HCT116 (cell line): ENCODE data around the gene CCDC181. TPM values are rescaled to one million over a fixed set of nuclear protein-coding genes. Genes with fewer than 3 reads are reported as not detected.

ENCODE experiments used
- ATAC-seq: fragments of 200-7000 bp; cut with Tn5 transposase; 2 replicates; pipeline ENCODE4 v1.9.1; 2020; ENCODE audit warnings: mild to moderate bottlenecking, moderate library complexity
- BruUV-seq: library from RNA; stranded (reverse); fragments of 400-500 nt; replicated peaks from 2 replicates; lab custom pipeline; 2021; lab: Mats Ljungman, UMichigan
- CTCF ChIA-PET: fragments of 300-600 bp; sonication (Branson Sonifier 250); formaldehyde crosslinking; loops from one replicate; lab custom pipeline; 2021; ENCODE audit warnings: antibody characterized with exemption; lab: Charles Lee
- POLR2A ChIA-PET: fragments of 300-600, 350-600 bp; sonication (Branson Sonifier 250); formaldehyde crosslinking; loops from one replicate; lab custom pipeline; 2021; ENCODE audit warnings: antibody characterized with exemption; lab: Charles Lee
- RAD21 ChIA-PET, 2 experiments: fragments of 300-600 bp; sonication (Branson Sonifier 250); formaldehyde crosslinking; loops; one replicate each; lab custom pipeline; 2023; ENCODE audit warnings: low total read pairs in 2 of 2; ENCODE audit not compliant: uncharacterized antibody in 2 of 2, unreplicated experiment in 2 of 2, low non-redundant PET in 1 of 2; lab: Charles Lee
- DNase-seq: peaks from one replicate; pipeline ENCODE4 v3.0.0-alpha.2; 2010; ENCODE audit warnings: low read depth, low spot score
- H2AFZ ChIP-seq: fragments of 200-600 bp; shearing (Covaris generic), sonication (generic); 2 replicates; pipeline ENCODE4 v1.6.1; 2017; ENCODE audit warnings: low read depth, mixed run types, mixed read lengths, antibody characterized with exemption, low read length; ENCODE audit not compliant: poor library complexity, severe bottlenecking
- H3K27ac ChIP-seq: 2 replicates; pipeline ENCODE4 v1.5.1; 2012; ENCODE audit warnings: low read depth, low read length
- H3K27me3 ChIP-seq: fragments of 200-600 bp; sonication (generic); 2 replicates; pipeline ENCODE4 v1.6.1; 2016; ENCODE audit warnings: mixed run types, low read length, mixed read lengths; ENCODE audit not compliant: insufficient read depth
- H3K36me3 ChIP-seq, 2 experiments: fragments of 200-500 bp in 1 of 2; fragments of 200-600 bp in 1 of 2; sonication (Bioruptor generic) in 1 of 2; sonication (generic) in 1 of 2; 2 replicates each; pipeline versions ENCODE4 v1.5.1 to v1.6.1; 2014 to 2016; ENCODE audit warnings: low read length in 2 of 2, inconsistent platforms in 1 of 2, mixed read lengths in 1 of 2, mixed run types in 1 of 2; ENCODE audit not compliant: insufficient read depth in 2 of 2, control insufficient read depth in 1 of 2
- H3K4me1 ChIP-seq, 2 experiments: fragments of 200-600 bp in 1 of 2; sonication (generic) in 1 of 2; 2 replicates each; pipeline versions ENCODE4 v1.5.1 to v1.6.1; 2012 to 2017; ENCODE audit warnings: low read length in 2 of 2, inconsistent platforms in 1 of 2, mild to moderate bottlenecking in 1 of 2, mixed read lengths in 1 of 2, mixed run types in 1 of 2, moderate library complexity in 1 of 2; ENCODE audit not compliant: insufficient read depth in 2 of 2, control insufficient read depth in 1 of 2
- H3K4me2 ChIP-seq: fragments of 200-600 bp; sonication (generic); 2 replicates; pipeline ENCODE4 v1.6.1; 2017; ENCODE audit warnings: mixed run types, low read length, mixed read lengths
- H3K4me3 ChIP-seq, 2 experiments: fragments of 200-600 bp in 1 of 2; sonication (generic) in 1 of 2; replicated peaks in 1 of 2; 2 replicates each; pipeline ENCODE4 v1.5.1; 2011 to 2016; ENCODE audit warnings: low read length in 2 of 2, control low read depth in 1 of 2, low read depth in 1 of 2, mild to moderate bottlenecking in 1 of 2, mixed read lengths in 1 of 2, mixed run types in 1 of 2
- H3K79me2 ChIP-seq: fragments of 200-600 bp; sonication (generic); 2 replicates; pipeline ENCODE4 v1.6.1; 2017; ENCODE audit warnings: mild to moderate bottlenecking, mixed run types, low read length, moderate library complexity, mixed read lengths; ENCODE audit not compliant: insufficient read depth
- H3K9ac ChIP-seq: fragments of 200-600 bp; sonication (generic); 2 replicates; pipeline ENCODE4 v1.6.1; 2016; ENCODE audit warnings: low read length, mixed read lengths
- H3K9me2 ChIP-seq: fragments of 200-600 bp; sonication (generic), shearing (Covaris generic); 2 replicates; pipeline ENCODE4 v1.6.1; 2017; ENCODE audit warnings: mixed run types, mild to moderate bottlenecking, moderate library complexity; ENCODE audit not compliant: insufficient read depth
- H3K9me3 ChIP-seq, 2 experiments: fragments of 200-500 bp in 1 of 2; fragments of 200-600 bp in 1 of 2; sonication (Bioruptor generic) in 1 of 2; sonication (generic) in 1 of 2; 2 replicates each; pipeline ENCODE4 v1.6.1; 2014 to 2017; ENCODE audit warnings: low read length in 2 of 2, mixed read lengths in 2 of 2, inconsistent platforms in 1 of 2, low read depth in 1 of 2, mild to moderate bottlenecking in 1 of 2, mixed run types in 1 of 2, moderate library complexity in 1 of 2; ENCODE audit not compliant: control insufficient read depth in 1 of 2, insufficient read depth in 1 of 2
- H4K20me1 ChIP-seq: fragments of 200-600 bp; sonication (generic), shearing (Covaris generic); 2 replicates; pipeline ENCODE4 v1.6.1; 2017; ENCODE audit warnings: mixed run types, mild to moderate bottlenecking, moderate library complexity; ENCODE audit not compliant: insufficient read depth
- CBX3 ChIP-seq: IDR thresholded peaks from 2 replicates; pipeline ENCODE4 v1.6.1; 2012; ENCODE audit warnings: low read depth
- CEBPB ChIP-seq: IDR thresholded peaks from 2 replicates; pipeline ENCODE4 v1.6.1; 2012; ENCODE audit warnings: low read depth
- EGR1 ChIP-seq: IDR thresholded peaks from 2 replicates; pipeline ENCODE4 v1.6.1; 2012; ENCODE audit warnings: low read depth
- ELF1 ChIP-seq: IDR thresholded peaks from 2 replicates; pipeline ENCODE4 v1.6.1; 2012; ENCODE audit warnings: low read depth, borderline replicate concordance
- EZH2 ChIP-seq: fragments of 200-600 bp; sonication (generic); IDR thresholded peaks from 2 replicates; pipeline ENCODE4 v1.6.1; 2017; ENCODE audit warnings: antibody characterized with exemption, mixed run types
- EZH2phosphoT487 ChIP-seq: fragments of 200-600 bp; IDR thresholded peaks from 2 replicates; pipeline ENCODE4 v1.6.1; 2018; ENCODE audit warnings: antibody characterized with exemption, borderline replicate concordance
- FOSL1 ChIP-seq: IDR thresholded peaks from 2 replicates; pipeline ENCODE4 v1.6.1; 2012; ENCODE audit warnings: low read depth
- POLR2A ChIP-seq: IDR thresholded peaks from 2 replicates; pipeline ENCODE4 v1.7.0; 2011; ENCODE audit warnings: borderline replicate concordance; ENCODE audit not compliant: insufficient read depth, insufficient read length; ENCODE audit errors: extremely low read depth
- RAD21 ChIP-seq: IDR thresholded peaks from 2 replicates; pipeline ENCODE4 v1.6.1; 2012; ENCODE audit warnings: low read depth, mild to moderate bottlenecking
- SIN3A ChIP-seq: IDR thresholded peaks from 2 replicates; pipeline ENCODE4 v1.6.1; 2012; ENCODE audit warnings: low read depth
- SP1 ChIP-seq: IDR thresholded peaks from 2 replicates; pipeline ENCODE4 v1.6.1; 2012; ENCODE audit warnings: low read depth
- SRF ChIP-seq: IDR thresholded peaks from 2 replicates; pipeline ENCODE4 v1.6.1; 2012; ENCODE audit warnings: low read depth
- TCF7L2 ChIP-seq: IDR thresholded peaks from 2 replicates; pipeline ENCODE4 v1.7.0; 2011; ENCODE audit warnings: borderline replicate concordance, inconsistent platforms; ENCODE audit not compliant: insufficient read depth, insufficient read length; ENCODE audit errors: extremely low read depth
- YY1 ChIP-seq: IDR thresholded peaks from 2 replicates; pipeline ENCODE4 v1.6.1; 2011; ENCODE audit warnings: low read length, low read depth, moderate library complexity, mild to moderate bottlenecking; ENCODE audit not compliant: insufficient replicate concordance; ENCODE audit errors: extremely low read depth
- ZBTB33 ChIP-seq: IDR thresholded peaks from 2 replicates; pipeline ENCODE4 v1.6.1; 2011; ENCODE audit warnings: mild to moderate bottlenecking, low read length, moderate library complexity; ENCODE audit not compliant: insufficient replicate concordance; ENCODE audit errors: extremely low read depth
- ZFX ChIP-seq: fragments of 450-650 bp; IDR thresholded peaks from 2 replicates; pipeline ENCODE4 v1.6.1; 2017
- ZNF274 ChIP-seq: fragments of 200-500 bp; sonication (Bioruptor generic); IDR thresholded peaks from 2 replicates; pipeline ENCODE4 v1.6.1; 2014; ENCODE audit warnings: mild to moderate bottlenecking, low read depth, low read length, inconsistent platforms
- intact Hi-C: fragments of 100-400 bp; cut with micrococcal nuclease; formaldehyde crosslinking; loops from 2 replicates; pipeline ENCODE4 v1.10.0; 2022
- total RNA-seq: library from RNA; stranded (reverse); gene quantifications from one replicate; pipeline ENCODE4 v1.2.1, GENCODE V29; 2021; ENCODE audit not compliant: unreplicated experiment
- TF ChIP-seq, protein P1 (sequence below): IDR thresholded peaks from 2 replicates; pipeline ENCODE4 v1.6.1; 2012; ENCODE audit warnings: low read depth
- TF ChIP-seq, protein P2 (sequence below), 3 experiments: fragments of 200-600 bp in 1 of 3; sonication (generic) in 1 of 3; IDR thresholded peaks in 2 of 3; conservative IDR thresholded peaks in 1 of 3; 2 replicates each; pipeline ENCODE4 v1.5.1; 2012 to 2017; ENCODE audit warnings: low read depth in 2 of 3, low read length in 2 of 3, antibody characterized with exemption in 1 of 3, borderline replicate concordance in 1 of 3, control low read depth in 1 of 3, mild to moderate bottlenecking in 1 of 3, mixed read lengths in 1 of 3, mixed run types in 1 of 3, moderate library complexity in 1 of 3; ENCODE audit not compliant: insufficient read depth in 1 of 3
- TF ChIP-seq, protein P3 (sequence below): IDR thresholded peaks from 2 replicates; pipeline ENCODE4 v1.6.1; 2012

The CCDC181 gene
- total RNA-seq, 1 experiment from 2014 or later = not detected

GRCh38 chr1:169443923-169444322 is 16.6 kb upstream of the CCDC181 start:
- ChIA-PET POLR2A (no interaction called here), CTCF (no interaction called here), RAD21 (no interaction called here)
- Histone ChIP-seq H3K27me3 (no peaks in the 10 kb centered on the region), H2AFZ (no peak overlapping the region), H3K4me1 (no peaks in the 10 kb centered on the region), H3K9me3 (no peaks in the 10 kb centered on the region), H3K9me2 (no peaks in the 10 kb centered on the region), H3K4me2 (no peak overlapping the region), H3K27ac (no peak overlapping the region), H3K4me3 (no peak overlapping the region), H3K9ac (no peak overlapping the region), H3K79me2 (no peaks in the 10 kb centered on the region), H4K20me1 (no peaks in the 10 kb centered on the region), H3K36me3 (no peaks in the 10 kb centered on the region)
- no peak for DNase-seq
- no peak for TF ChIP-seq ELF1
- TF ChIP-seq, protein P1, sequence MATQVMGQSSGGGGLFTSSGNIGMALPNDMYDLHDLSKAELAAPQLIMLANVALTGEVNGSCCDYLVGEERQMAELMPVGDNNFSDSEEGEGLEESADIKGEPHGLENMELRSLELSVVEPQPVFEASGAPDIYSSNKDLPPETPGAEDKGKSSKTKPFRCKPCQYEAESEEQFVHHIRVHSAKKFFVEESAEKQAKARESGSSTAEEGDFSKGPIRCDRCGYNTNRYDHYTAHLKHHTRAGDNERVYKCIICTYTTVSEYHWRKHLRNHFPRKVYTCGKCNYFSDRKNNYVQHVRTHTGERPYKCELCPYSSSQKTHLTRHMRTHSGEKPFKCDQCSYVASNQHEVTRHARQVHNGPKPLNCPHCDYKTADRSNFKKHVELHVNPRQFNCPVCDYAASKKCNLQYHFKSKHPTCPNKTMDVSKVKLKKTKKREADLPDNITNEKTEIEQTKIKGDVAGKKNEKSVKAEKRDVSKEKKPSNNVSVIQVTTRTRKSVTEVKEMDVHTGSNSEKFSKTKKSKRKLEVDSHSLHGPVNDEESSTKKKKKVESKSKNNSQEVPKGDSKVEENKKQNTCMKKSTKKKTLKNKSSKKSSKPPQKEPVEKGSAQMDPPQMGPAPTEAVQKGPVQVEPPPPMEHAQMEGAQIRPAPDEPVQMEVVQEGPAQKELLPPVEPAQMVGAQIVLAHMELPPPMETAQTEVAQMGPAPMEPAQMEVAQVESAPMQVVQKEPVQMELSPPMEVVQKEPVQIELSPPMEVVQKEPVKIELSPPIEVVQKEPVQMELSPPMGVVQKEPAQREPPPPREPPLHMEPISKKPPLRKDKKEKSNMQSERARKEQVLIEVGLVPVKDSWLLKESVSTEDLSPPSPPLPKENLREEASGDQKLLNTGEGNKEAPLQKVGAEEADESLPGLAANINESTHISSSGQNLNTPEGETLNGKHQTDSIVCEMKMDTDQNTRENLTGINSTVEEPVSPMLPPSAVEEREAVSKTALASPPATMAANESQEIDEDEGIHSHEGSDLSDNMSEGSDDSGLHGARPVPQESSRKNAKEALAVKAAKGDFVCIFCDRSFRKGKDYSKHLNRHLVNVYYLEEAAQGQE = no peak
- TF ChIP-seq, protein P2, sequence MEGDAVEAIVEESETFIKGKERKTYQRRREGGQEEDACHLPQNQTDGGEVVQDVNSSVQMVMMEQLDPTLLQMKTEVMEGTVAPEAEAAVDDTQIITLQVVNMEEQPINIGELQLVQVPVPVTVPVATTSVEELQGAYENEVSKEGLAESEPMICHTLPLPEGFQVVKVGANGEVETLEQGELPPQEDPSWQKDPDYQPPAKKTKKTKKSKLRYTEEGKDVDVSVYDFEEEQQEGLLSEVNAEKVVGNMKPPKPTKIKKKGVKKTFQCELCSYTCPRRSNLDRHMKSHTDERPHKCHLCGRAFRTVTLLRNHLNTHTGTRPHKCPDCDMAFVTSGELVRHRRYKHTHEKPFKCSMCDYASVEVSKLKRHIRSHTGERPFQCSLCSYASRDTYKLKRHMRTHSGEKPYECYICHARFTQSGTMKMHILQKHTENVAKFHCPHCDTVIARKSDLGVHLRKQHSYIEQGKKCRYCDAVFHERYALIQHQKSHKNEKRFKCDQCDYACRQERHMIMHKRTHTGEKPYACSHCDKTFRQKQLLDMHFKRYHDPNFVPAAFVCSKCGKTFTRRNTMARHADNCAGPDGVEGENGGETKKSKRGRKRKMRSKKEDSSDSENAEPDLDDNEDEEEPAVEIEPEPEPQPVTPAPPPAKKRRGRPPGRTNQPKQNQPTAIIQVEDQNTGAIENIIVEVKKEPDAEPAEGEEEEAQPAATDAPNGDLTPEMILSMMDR (IDR thresholded peaks at IDR 0.05 in 2 of 3, conservative IDR thresholded peaks at IDR 0.05 in 1 of 3; ENCODE audit: borderline replicate concordance in 1 of 3, insufficient read depth in 1 of 3, low read depth in 2 of 3, low read length in 2 of 3) = no peak
- TF ChIP-seq ZNF274 = no peak
- TF ChIP-seq CBX3 = no peak
- no peak for TF ChIP-seq TCF7L2
- TF ChIP-seq, protein P3, sequence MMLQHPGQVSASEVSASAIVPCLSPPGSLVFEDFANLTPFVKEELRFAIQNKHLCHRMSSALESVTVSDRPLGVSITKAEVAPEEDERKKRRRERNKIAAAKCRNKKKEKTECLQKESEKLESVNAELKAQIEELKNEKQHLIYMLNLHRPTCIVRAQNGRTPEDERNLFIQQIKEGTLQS = no peak
- no peak for TF ChIP-seq EZH2
- no peak for TF ChIP-seq YY1
- no peak for TF ChIP-seq EZH2phosphoT487
- no peak for TF ChIP-seq EGR1
- TF ChIP-seq CEBPB = no peak
- no peak for TF ChIP-seq POLR2A
- TF ChIP-seq RAD21 = no peak
- no peak for TF ChIP-seq SP1
- no peak for TF ChIP-seq SIN3A
- no peak for TF ChIP-seq ZBTB33
- TF ChIP-seq FOSL1 = no peak
- no peak for TF ChIP-seq ZFX
- no peak for TF ChIP-seq SRF
- BruUV-seq = no TSS peak
- intact Hi-C loops = no loop called here
- no peak for ATAC-seq
